Adrenal gland (tissue), 12 donors: ENCODE results near the gene TMEM45B. TPM values are rescaled to one million over a fixed set of nuclear protein-coding genes. Genes with fewer than 3 reads are reported as not detected.

Experiments used
- DNase-seq, 7 donors: peaks; one replicate each; pipeline ENCODE4 v3.0.0-alpha.2; 2019 to 2020
- H3K27ac ChIP-seq, 5 donors: fragments of 200-600 bp; sonication (generic) in 4 of 5; 1 replicate in 3 of 5; 2 replicates in 2 of 5; pipeline versions ENCODE4 v1.5.1 to v1.8.0; 2016 to 2020; ENCODE audit warnings: mild to moderate bottlenecking in 1 of 5
- H3K27me3 ChIP-seq: fragments of 200-600 bp; 2 replicates; pipeline ENCODE4 v1.8.0; 2021
- H3K36me3 ChIP-seq, 2 donors: fragments of 200-600 bp; replicated peaks in 1 of 2; 1 replicate in 1 of 2; 2 replicates in 1 of 2; pipeline versions ENCODE4 v1.5.1 to v1.8.0; 2018 to 2022
- H3K4me1 ChIP-seq, 2 donors: fragments of 200-600 bp; replicated peaks in 1 of 2; 1 replicate in 1 of 2; 2 replicates in 1 of 2; pipeline versions ENCODE4 v1.5.1 to v1.8.0; 2018 to 2021
- H3K4me3 ChIP-seq, 4 donors: fragments of 200-600 bp; sonication (generic) in 3 of 4; one replicate each; pipeline ENCODE4 v1.5.1; 2016 to 2018
- H3K9me3 ChIP-seq, 3 donors: fragments of 200-600 bp; sonication (generic) in 1 of 3; replicated peaks in 1 of 3; 1 replicate in 2 of 3; 2 replicates in 1 of 3; pipeline versions ENCODE4 v1.5.1 to v1.8.0; 2016 to 2021
- POLR2A ChIP-seq, 2 donors: fragments of 450-650 bp; IDR thresholded peaks; one replicate each; pipeline ENCODE4 v1.6.1; 2017; ENCODE audit warnings: antibody characterized with exemption in 2 of 2, mild to moderate bottlenecking in 2 of 2, moderate library complexity in 1 of 2
- WGBS, 4 donors: extraction: QIAGEN DNeasy Blood & Tissue Kit in 2 of 4; methylation state at CpG; one replicate each; pipeline versions ENCODE4 v1.1.5 to v1.1.7; 2013 to 2017; 5-methylcytosine and 5-hydroxymethylcytosine counted together
- intact Hi-C, 2 donors: fragments of 100-400 bp; cut with DNase I; formaldehyde crosslinking; loops; one replicate each; pipeline versions ENCODE4 v1.14.1 to v1.15.0; 2022 to 2023
- polyA plus RNA-seq, 3 donors: library from polyadenylated mRNA; stranded (reverse); fragments of 200-250 nt in 2 of 3; fragments of 350-450 nt in 1 of 3; fragmentation: Illumina TruSeq in 1 of 3; extraction: RNeasy Lipid Tissue Mini Kit (QIAGEN cat#74804) in 1 of 3; gene quantifications; one replicate each; pipeline ENCODE4 v1.2.3, GENCODE V29; 2013 to 2014
- total RNA-seq, 9 donors: library from RNA; depleted of rRNA in 4 of 9; stranded (reverse); fragments of >200 nt in 4 of 9; fragments of 120-200 nt in 1 of 9; fragmentation: NEBNext Ultra II Directional in 1 of 9; extraction: Animal tissue kit (Norgen Biotek cat#: 25700) in 1 of 9; gene quantifications; one replicate each; pipeline versions ENCODE4 v1.1.0 to v1.2.4, GENCODE V29; 2013 to 2023
- TF ChIP-seq, protein P1 (sequence below), 6 experiments: fragments of 450-650 bp in 4 of 6; fragments of 200-600 bp in 2 of 6; sonication (generic) in 1 of 6; IDR thresholded peaks; 1 replicate in 5 of 6; 2 replicates in 1 of 6; pipeline versions ENCODE4 v1.5.1 to v1.8.0; 2016 to 2021; ENCODE audit warnings: antibody characterized with exemption in 6 of 6, mild to moderate bottlenecking in 2 of 6, moderate library complexity in 1 of 6
- donor health status: healthy with polysubstance abuse.
- donor health status: Bipolar disorder and iron deficiency.
- donor health status: DM: yes; HTN: yes; CAD: no.
- donor health status: DM: no; HTN: no; CAD: no.
- donor health status: DM: no; HTN: no; CAD: no.
- donor health status: DM: yes; HTN: yes; CAD: no.

Gene TMEM45B
- total and polyA plus RNA-seq, 12 donors, result 0.06 to 3.2 (median 0.53) TPM; not detected in 4

DNA sequence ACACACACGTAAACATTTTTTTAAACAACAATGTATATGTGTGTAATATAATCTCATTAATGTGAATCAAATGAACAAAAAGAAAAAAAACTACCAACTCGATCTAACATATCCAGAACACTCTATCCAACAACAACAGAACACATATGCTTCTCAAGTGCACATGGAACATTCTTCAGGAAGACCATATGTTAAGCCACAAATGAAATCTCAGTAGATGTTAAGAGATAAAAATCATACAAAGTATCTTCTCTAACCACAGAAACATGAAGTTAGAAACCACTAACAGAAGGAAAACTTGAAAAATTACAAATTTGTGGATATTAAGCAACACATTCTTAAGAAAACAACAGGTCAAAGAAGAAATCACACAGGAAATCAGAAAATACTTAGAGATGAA is 25.5 kb upstream of the TMEM45B start:
- H3K27me3 ChIP-seq, result no peaks in the 10 kb centered on the region
- H3K36me3 ChIP-seq, result no peaks in the 10 kb centered on the region
- no peaks in the 10 kb centered on the region for H3K9me3 ChIP-seq
- DNase-seq, result no peak
- no peak overlapping the region for H3K27ac ChIP-seq
- H3K4me3 ChIP-seq, result no peak overlapping the region
- TF ChIP-seq, protein P1, sequence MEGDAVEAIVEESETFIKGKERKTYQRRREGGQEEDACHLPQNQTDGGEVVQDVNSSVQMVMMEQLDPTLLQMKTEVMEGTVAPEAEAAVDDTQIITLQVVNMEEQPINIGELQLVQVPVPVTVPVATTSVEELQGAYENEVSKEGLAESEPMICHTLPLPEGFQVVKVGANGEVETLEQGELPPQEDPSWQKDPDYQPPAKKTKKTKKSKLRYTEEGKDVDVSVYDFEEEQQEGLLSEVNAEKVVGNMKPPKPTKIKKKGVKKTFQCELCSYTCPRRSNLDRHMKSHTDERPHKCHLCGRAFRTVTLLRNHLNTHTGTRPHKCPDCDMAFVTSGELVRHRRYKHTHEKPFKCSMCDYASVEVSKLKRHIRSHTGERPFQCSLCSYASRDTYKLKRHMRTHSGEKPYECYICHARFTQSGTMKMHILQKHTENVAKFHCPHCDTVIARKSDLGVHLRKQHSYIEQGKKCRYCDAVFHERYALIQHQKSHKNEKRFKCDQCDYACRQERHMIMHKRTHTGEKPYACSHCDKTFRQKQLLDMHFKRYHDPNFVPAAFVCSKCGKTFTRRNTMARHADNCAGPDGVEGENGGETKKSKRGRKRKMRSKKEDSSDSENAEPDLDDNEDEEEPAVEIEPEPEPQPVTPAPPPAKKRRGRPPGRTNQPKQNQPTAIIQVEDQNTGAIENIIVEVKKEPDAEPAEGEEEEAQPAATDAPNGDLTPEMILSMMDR (IDR thresholded peaks at IDR 0.05), result no peak
- no peak for TF ChIP-seq POLR2A (IDR thresholded peaks at IDR 0.05)
- intact Hi-C loops, result no loop called here
- H3K4me1 ChIP-seq, result no peaks in the 10 kb centered on the region
- 66 to 75% (median 69%) methylated on average over 2 of the region's 2 CpGs for WGBS, 4 donors

DNA sequence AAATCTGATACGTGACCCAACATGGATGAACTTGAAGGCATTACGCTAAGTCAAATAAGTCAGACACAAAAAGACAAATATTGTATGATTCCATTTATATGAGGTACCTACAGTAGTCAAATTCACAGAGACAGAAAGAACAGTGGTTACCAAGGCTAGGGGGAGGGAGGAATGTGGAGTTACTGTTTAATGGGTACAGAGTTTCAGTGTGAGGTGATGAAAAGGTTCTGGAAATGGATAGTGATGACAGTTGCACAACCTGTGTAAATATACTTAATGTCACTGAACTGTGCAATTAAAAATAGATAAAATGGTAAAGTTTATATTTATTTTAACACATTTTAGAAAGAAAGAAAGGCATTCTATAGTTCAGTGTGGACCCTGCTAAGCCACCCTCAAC is 24.1 kb upstream of the TMEM45B start:
- no peak overlapping the region for H3K4me3 ChIP-seq
- DNase-seq, result no peak
- intact Hi-C loops, result no loop called here
- H3K4me1 ChIP-seq, result no peaks in the 10 kb centered on the region
- TF ChIP-seq, protein P1 (IDR thresholded peaks at IDR 0.05), result no peak
- no peak for TF ChIP-seq POLR2A (IDR thresholded peaks at IDR 0.05)
- no peaks in the 10 kb centered on the region for H3K27me3 ChIP-seq
- H3K9me3 ChIP-seq, result no peaks in the 10 kb centered on the region
- H3K27ac ChIP-seq, result no peak overlapping the region
- 91 to 97% (median 91%) methylated on average over 2 of the region's 2 CpGs for WGBS, 4 donors
- no peaks in the 10 kb centered on the region for H3K36me3 ChIP-seq

DNA sequence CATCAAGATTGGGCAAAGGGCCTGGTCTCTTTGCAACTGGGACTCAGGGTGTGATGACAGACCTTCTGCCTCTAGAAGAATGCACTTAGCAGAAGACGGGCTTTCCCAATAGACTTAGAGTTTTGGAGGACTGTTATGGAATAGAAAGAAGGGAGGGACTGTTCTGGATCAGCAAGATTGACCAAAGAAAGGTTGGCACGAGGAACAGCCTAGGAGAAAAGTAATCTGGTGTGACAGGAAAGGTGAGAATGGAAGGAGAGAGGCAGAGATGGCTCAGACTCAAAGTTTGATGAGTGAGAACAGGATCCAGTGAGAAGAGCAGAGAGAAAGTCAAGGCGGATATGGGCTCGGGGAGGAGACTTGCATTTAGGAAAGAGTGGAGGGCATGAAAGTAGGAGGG is 23.0 kb upstream of the TMEM45B start:
- 53 to 78% (median 65%) methylated on average over 3 to 4 of the region's 4 CpGs for WGBS, 4 donors
- Histone ChIP-seq H3K36me3 (no peaks in the 10 kb centered on the region), H3K4me3 (no peak overlapping the region), H3K4me1 (no peaks in the 10 kb centered on the region), H3K9me3 (no peaks in the 10 kb centered on the region), H3K27ac (no peak overlapping the region), H3K27me3 (no peaks in the 10 kb centered on the region)
- no peak for TF ChIP-seq POLR2A (IDR thresholded peaks at IDR 0.05)
- TF ChIP-seq, protein P1 (IDR thresholded peaks at IDR 0.05), result no peak
- intact Hi-C loops, result no loop called here
- DNase-seq, result no peak

DNA sequence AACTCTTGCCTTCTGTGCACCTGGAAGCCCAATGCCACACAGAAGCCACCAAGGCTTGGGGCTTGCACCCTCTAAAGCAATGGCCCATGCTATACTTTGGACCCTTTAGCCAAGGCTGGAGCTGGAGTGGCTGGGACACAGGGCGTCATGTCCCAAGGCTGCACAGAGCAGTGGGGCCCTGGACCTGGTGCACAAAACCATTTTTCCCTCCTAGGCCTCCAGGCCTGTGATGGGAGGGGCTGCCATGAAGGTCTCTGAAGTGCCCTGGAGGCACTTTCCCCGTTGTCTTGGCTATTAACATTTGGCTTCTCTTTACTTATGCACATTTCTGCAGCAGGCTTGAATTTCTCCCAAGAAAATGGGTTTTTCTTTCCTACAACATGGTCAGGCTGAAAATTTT is 20.6 kb upstream of the TMEM45B start:
- intact Hi-C loops, result no loop called here
- H3K4me1 ChIP-seq, result no peaks in the 10 kb centered on the region
- WGBS, 4 donors, result 42 to 72% (median 55%) methylated on average over 2 of the region's 2 CpGs
- no peaks in the 10 kb centered on the region for H3K9me3 ChIP-seq
- no peaks in the 10 kb centered on the region for H3K27me3 ChIP-seq
- no peak overlapping the region for H3K4me3 ChIP-seq
- H3K36me3 ChIP-seq, result no peaks in the 10 kb centered on the region
- no peak for DNase-seq
- TF ChIP-seq, protein P1 (IDR thresholded peaks at IDR 0.05), result no peak
- TF ChIP-seq POLR2A (IDR thresholded peaks at IDR 0.05), result no peak
- H3K27ac ChIP-seq, result no peak overlapping the region
